GM21576 (cell line): ENCODE results near the gene ZNF410.

ENCODE experiments used
- ATAC-seq: cut with Tn5 transposase; IDR thresholded peaks from one replicate; pipeline ENCODE4 v1.9.1; 2021; ENCODE audit warnings: mild to moderate bottlenecking, moderate library complexity; ENCODE audit not compliant: unreplicated experiment

The ZNF410 gene

DNA sequence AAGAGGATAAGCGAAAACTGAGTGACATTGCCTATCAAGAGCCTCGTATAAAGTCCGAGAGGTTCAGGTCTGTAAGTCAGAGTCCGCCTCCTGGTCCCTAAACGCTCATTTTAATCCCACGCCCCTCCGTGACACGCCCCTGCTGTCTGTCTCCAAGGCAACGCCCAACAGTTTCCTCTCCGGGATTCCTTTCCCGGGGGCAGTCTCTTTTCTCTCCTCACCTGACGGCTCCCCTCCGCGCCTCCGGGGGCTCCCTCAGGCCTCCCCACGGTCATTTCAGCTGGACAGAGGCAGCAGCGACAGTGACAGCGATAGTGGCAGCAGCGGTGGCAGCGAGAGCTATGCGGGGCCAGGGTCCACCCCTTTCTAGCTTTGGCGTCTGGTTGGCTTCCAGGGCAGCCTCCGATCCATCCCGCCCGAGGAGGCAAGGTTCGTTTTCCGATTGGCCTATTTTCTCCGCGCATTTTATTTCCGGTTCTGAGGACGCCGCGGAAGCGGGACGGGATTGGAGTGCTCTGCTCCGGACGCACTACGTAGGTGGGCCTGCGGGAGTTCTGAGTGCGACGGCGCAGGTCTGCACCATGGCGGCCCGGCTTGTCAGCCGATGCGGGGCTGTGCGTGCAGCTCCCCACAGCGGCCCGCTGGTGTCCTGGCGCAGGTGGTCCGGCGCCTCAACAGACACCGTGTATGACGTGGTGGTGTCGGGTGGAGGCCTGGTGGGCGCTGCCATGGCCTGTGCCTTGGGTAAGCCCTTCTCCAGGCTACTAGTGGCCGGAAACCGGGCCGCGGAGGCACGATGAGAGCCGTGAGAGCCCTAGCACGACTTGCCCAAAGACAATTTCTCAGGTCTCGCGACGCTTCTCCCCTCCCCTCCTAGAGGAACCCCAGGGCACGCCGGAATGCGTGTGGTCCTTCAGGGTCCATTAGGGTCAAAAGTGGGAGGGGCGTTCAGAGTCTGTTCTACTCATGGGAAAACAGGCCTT, 63.4 kb downstream of the ZNF410 start, which contains the start of the genes COQ6 and FAM161B:
TSS of gene COQ6 (plus strand) at position 551 of the 983 bp plus-strand sequence. CDS start at position 582, 31 bp downstream.
TSS of gene FAM161B (minus strand) at position 343 of the 983 bp plus-strand sequence. CDS start at position 275, 68 bp downstream.
- ATAC-seq = peak; percentile 88

- ATAC-seq = no peak
These were observed 67.1 kb downstream of the ZNF410 start for GRCh38 chr14:73953731-73954130.

DNA sequence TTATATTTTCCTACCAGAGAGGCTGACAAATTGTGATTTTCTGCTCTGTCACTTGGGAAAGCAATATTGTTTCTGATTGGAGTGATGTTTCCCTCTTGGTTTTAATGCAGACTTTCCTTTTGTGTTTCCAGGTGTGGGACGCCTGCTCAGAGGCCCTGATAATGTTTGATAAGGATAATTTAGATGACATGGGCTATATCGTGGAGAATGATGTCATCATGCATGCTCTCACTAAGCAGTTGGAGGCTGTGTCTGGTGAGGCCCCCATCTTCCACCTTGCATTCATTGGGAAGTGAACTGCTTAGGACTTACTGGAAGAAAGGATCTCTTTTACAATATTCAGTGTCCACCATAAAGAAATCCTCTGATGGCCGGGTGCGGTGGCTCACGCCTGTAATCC, 69.0 kb downstream of the ZNF410 start:
- ATAC-seq = no peak

DNA sequence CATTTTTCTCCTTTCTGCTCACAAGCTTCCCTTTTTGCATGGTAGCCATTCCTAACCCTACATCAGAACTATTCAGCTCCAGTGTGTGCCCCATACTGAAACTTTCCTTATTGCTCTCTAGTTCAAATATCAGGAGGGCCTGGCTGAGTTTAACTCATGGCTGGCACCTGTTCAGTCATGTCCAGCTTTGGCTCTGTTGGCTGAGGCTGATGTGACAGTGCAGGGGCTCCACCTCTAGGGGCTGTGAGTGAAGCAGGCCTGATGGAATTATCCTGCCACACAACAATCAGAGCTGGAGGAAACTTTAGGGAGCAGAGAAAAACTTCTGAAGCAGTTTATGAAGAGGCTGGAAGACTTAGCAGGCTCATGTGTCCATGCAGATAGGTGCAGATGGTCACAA, 71.9 kb downstream of the ZNF410 start:
- no peak for ATAC-seq

DNA sequence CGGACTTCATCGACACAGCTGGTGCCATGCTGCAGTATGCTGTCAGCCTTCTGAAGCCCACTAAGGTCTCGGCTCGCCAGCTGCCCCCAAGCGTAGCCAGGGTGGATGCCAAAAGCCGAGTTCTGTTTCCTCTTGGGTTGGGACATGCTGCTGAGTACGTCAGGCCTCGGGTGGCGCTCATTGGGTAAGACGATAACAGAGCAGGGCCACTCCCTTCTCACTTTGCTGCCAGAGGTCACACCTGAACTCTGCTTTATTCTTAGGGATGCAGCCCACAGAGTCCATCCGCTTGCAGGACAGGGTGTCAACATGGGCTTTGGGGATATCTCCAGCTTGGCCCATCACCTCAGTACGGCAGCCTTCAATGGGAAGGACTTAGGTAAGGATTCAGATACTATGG, 74.5 kb downstream of the ZNF410 start:
- no peak for ATAC-seq

DNA sequence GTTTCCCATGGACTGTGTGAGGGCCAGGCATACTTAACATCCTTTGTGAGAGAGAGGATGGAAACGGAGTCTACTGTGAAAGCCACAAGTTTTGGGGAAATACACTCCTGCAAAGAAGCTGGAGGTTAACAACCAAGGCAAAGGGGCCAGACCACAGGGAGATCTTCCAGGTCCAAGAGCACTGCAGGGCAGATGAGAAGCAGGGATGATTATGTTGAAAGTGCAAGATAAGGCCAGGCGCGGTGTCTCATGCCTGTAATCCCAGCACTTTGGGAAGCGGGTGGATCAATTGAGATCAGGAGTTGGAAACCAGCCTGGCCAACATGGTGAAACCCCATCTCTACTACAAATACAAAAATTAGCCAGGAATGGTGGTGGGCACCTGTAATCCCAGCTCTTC, 78.6 kb downstream of the ZNF410 start:
- no peak for ATAC-seq

GRCh38 chr14:73968885-73969284, 82.2 kb downstream of the ZNF410 start:
- ATAC-seq = no peak

- ATAC-seq = no peak
These were observed 86.8 kb downstream of the ZNF410 start for GRCh38 chr14:73973497-73973896.

GRCh38 chr14:73976125-73976524, 89.5 kb downstream of the ZNF410 start:
- ATAC-seq = no peak

DNA sequence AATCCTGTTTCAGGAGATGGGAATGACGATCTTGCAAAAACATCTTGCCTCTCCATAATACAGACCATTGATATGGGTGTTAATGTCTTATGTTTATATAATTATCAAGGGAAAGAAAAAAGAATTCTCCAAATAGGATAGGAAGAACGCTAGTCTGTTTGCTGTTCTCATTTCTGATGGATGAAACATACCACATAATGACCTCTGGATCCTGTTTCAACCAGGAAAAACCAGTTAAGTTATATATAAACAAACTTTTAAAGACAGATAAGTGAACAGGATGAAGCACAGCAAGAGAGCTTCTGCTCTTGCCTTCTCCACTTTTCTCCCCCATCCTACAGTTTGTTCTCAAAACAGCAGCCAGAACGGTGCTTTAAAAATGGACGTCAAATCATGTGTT, 91.2 kb downstream of the ZNF410 start:
- no peak for ATAC-seq
